Activated CD4-positive, alpha-beta memory T cell treated with anti-CD3 and anti-CD28 coated beads for 36 hours (primary cell): Measurements from ENCODE around the gene TSC22D3. TPM values are rescaled to one million over a fixed set of nuclear protein-coding genes. Genes with fewer than 3 reads are reported as not detected.

Experiments used
- CTCF ChIA-PET: fragments of 350-600 bp; sonication (Branson Sonifier 250); formaldehyde crosslinking; loops from one replicate; lab custom pipeline; 2021; ENCODE audit warnings: antibody characterized with exemption, inconsistent platforms; lab: Charles Lee
- POLR2A ChIA-PET: fragments of 350-600 bp; sonication (Branson Sonifier 250); formaldehyde crosslinking; loops from one replicate; lab custom pipeline; 2021; ENCODE audit warnings: antibody characterized with exemption; lab: Charles Lee
- DNase-seq: peaks from one replicate; pipeline ENCODE4 v3.0.0-alpha.2; 2020
- H3K27ac Mint-ChIP-seq: one replicate; pipeline ENCODE4 v1.8.0; 2021; ENCODE audit warnings: mixed read lengths
- H3K27me3 Mint-ChIP-seq: one replicate; pipeline ENCODE4 v1.8.0; 2021; ENCODE audit warnings: mixed read lengths
- H3K36me3 Mint-ChIP-seq: one replicate; pipeline ENCODE4 v1.8.0; 2021; ENCODE audit warnings: mixed read lengths
- H3K4me1 Mint-ChIP-seq: one replicate; pipeline ENCODE4 v1.8.0; 2021; ENCODE audit warnings: low read depth, mixed read lengths
- H3K4me3 Mint-ChIP-seq: one replicate; pipeline ENCODE4 v1.8.0; 2021; ENCODE audit warnings: mild to moderate bottlenecking, mixed read lengths
- H3K9me3 Mint-ChIP-seq: one replicate; pipeline ENCODE4 v1.8.0; 2021; ENCODE audit warnings: mixed read lengths
- intact Hi-C: fragments of 100-400 bp; cut with micrococcal nuclease; formaldehyde crosslinking; loops from one replicate; pipeline ENCODE4 v1.15.1; 2023
- total RNA-seq, 2 experiments: library from RNA; stranded (reverse); gene quantifications; one replicate each; pipeline ENCODE4 v1.2.3, GENCODE V29; 2021

TSC22D3 gene
- total RNA-seq, 2 experiments from 2014 or later: 26.0 to 28.2 TPM

DNA sequence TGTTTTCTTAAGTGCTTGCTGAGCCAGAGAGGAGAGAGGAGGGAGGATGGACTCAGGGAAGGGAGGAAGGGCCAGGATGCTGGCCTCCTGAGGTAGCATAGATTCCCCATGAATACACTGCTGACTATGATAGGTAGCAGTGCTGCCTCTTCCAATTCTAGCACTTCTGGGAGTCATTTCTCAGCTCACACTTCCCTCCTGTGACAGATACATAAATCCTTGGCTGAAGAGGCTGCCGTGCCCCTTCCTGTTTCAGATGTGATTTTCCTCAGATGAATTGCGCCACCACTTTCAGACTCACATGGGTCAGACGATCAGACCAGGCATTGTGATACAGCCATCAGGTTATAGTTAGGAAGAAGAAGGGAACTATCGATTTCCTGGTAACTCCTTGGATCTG, 22.4 kb downstream of the TSC22D3 start:
- CTCF ChIA-PET: no interaction called here
- Mint-ChIP-seq H3K4me1 (peaks cover 7% of the 10 kb centered on the region), H3K27ac (no peak overlapping the region), H3K27me3 (no peaks in the 10 kb centered on the region), H3K9me3 (no peaks in the 10 kb centered on the region), H3K4me3 (no peak overlapping the region), H3K36me3 (no peaks in the 10 kb centered on the region)
- POLR2A ChIA-PET: interaction anchor here (0.6 kb wide), 1 partner anchor 88 kb away, joined by 4 read pairs; no protein-coding TSS in a partner anchor
- intact Hi-C loops: no loop called here
- DNase-seq: no peak

DNA sequence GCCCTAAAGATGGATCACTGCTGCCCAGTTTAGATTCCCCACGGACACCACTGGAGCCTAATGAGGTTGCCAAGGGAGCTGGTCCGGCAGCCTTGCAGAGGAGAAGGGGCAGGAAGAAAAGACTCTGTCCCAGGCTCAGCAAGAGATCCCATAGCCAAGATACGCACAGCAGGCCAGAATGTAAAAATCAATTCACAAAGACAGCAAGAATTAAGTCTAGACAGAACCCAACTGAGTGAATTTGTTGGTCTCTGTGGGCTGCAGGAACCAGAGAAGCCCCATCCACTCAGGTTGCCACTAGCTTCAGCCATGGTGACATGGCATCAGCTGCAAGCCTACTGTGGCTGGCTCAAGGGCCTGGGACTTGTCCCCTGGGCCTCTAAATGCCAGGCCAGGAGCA, 22.9 kb downstream of the TSC22D3 start:
- Mint-ChIP-seq H3K36me3 (no peaks in the 10 kb centered on the region), H3K27me3 (no peaks in the 10 kb centered on the region), H3K4me3 (no peak overlapping the region), H3K9me3 (no peaks in the 10 kb centered on the region), H3K27ac (no peak overlapping the region), H3K4me1 (peaks cover 5% of the 10 kb centered on the region)
- ChIA-PET CTCF (interaction anchor here (1.5 to 1.6 kb wide), 2 partner anchors 24 to 80 kb away, joined by 3 to 4 read pairs; partner anchors contain the start of gene NCBP2L), POLR2A (no interaction called here)
- no peak for DNase-seq
- intact Hi-C loops: no loop called here

DNA sequence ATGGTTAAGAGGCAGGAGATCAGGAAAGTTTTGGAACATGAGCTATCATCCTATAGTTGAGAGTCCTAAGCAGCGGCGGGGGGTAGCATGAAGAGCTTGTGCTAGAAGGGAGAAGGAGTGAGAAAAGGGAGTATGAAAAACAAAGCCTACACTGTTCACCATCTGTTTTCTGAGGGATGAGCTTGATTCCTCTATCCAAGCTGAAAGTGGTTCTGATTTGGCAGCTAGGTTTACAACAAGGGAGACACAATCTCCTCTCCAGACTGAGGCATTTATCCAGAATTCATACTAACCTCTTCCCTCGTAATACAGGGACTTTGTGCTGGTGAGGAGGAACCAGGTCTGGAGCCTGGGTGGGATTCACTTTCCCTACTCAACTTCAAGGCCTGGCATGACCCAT, 23.5 kb downstream of the TSC22D3 start:
- ChIA-PET POLR2A (no interaction called here), CTCF (interaction anchor here (1.5 to 1.6 kb wide), 2 partner anchors 25 to 79 kb away, joined by 3 to 4 read pairs; partner anchors contain the start of gene NCBP2L)
- Mint-ChIP-seq H3K36me3 (no peaks in the 10 kb centered on the region), H3K9me3 (no peaks in the 10 kb centered on the region), H3K4me3 (no peak overlapping the region), H3K4me1 (peaks cover 5% of the 10 kb centered on the region), H3K27ac (no peak overlapping the region), H3K27me3 (no peaks in the 10 kb centered on the region)
- intact Hi-C loops: no loop called here
- DNase-seq: no peak

DNA sequence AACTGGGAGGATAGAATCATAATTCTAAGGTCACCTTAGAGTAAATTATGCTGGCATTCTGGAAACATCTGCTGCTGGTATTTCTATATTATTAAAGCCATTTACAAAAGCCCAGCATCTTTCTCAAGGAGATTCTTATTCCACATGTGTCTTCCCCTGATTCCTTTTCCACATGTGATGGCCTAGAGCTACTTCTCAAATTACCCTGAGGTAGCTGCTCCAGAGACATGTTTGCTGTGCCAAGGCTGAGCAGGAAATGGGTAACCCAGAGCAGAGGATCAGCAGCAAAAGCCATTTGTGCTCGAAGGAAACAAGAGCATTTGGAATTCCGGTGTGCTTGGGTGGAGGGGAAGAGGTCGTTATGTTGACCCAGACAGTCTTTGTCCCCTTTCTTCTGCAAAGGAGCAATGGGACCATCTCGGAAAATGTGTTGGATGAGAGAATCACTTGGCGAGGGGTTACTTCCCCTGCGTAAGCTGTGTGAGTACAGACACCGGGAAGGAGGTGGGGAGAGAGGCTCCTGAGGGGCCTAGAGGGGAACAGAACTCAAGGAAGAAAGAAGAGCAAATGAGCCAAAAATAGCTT, 24.6 kb downstream of the TSC22D3 start:
- H3K4me1 Mint-ChIP-seq: peaks cover 5% of the 10 kb centered on the region
- no peaks in the 10 kb centered on the region for H3K9me3 Mint-ChIP-seq
- H3K36me3 Mint-ChIP-seq: no peaks in the 10 kb centered on the region
- no peaks in the 10 kb centered on the region for H3K27me3 Mint-ChIP-seq
- no peak overlapping the region for H3K4me3 Mint-ChIP-seq
- intact Hi-C loops: no loop called here
- H3K27ac Mint-ChIP-seq: no peak overlapping the region
- no peak for DNase-seq
- ChIA-PET POLR2A (no interaction called here), CTCF (interaction anchor here (0.5 to 1.3 kb wide), 2 partner anchors 10 to 326 kb away, joined by 3 read pairs; no protein-coding TSS in a partner anchor)

DNA sequence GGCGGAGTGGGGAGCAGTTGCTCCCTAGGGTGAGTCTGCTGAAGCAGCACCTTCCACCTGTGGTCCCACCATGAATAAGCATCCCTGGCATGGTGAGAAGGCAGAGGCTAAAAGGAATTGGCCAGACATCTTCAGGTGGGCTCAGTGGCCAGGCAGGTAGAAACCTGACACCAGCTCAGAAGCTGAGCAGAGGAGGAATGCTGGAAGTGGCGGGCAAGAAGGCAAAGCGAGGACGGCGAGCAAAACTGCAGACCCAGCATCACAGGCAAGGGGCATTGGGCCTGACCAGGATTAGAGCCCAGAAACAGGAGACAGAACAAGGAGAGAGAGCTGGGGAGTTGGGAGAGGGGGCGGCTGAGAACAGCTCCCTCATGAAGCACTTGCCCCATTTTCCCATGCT, 25.3 kb downstream of the TSC22D3 start:
- Mint-ChIP-seq H3K4me3 (no peak overlapping the region), H3K27me3 (no peaks in the 10 kb centered on the region), H3K27ac (no peak overlapping the region), H3K36me3 (no peaks in the 10 kb centered on the region), H3K4me1 (no peaks in the 10 kb centered on the region), H3K9me3 (no peaks in the 10 kb centered on the region)
- ChIA-PET POLR2A (no interaction called here), CTCF (interaction anchor here (1.3 kb wide), 1 partner anchor 9 kb away, joined by 3 read pairs; no protein-coding TSS in a partner anchor)
- DNase-seq: no peak
- intact Hi-C loops: no loop called here

DNA sequence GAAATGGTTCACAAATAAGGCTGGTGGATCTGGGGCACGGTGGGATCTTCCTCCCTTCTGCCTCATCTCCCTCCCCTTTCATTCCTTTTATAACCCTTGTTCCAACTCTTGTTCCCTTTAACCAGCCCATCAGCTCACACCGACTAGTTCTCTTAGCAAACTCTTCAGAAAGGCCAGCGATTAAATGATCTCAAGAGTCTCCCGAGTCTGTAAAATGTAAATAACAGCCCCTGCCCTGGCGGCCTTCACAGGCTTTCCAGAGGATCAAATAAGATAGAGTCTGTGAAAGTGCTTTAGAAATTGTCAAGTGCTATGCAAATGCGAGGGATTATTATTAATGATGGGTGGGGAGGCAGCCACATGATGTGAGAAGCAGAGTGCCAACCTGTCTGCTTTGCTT, 27.1 kb downstream of the TSC22D3 start:
- no peak for DNase-seq
- no peak overlapping the region for H3K27ac Mint-ChIP-seq
- H3K27me3 Mint-ChIP-seq: no peaks in the 10 kb centered on the region
- H3K36me3 Mint-ChIP-seq: no peaks in the 10 kb centered on the region
- H3K4me3 Mint-ChIP-seq: no peak overlapping the region
- H3K9me3 Mint-ChIP-seq: no peaks in the 10 kb centered on the region
- peaks cover 2% of the 10 kb centered on the region for H3K4me1 Mint-ChIP-seq
- POLR2A ChIA-PET: no interaction called here
- CTCF ChIA-PET: interaction anchor here (0.7 kb wide), 1 partner anchor 27 kb away, joined by 3 read pairs; the partner anchor contains the start of gene TSC22D3
- intact Hi-C loops: no loop called here

DNA sequence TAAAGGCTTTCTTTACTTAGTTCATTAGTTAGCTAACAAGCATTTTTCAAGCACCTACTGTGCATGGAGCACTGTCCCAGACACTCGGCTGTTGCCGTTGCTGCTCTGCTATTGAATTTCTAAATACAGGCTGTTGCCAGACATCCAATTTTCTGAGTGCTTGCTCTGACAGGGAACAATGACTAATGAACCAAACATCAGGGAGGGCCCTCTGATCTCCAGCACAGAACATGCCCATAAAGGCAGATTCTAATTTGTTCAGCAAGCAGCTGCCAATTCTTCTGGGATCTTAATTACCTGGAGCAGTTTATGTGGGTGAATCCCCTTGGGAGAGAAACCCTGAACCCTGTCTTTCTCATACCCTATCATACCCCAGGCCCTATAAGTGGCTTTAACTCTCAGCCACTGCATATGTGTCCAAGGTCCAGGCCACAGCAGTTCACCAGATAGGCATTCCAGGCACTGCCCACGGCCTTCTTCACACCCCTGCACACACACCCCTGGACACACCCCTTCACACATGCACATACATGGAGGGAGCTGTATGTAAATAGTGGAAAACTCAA, 27.9 kb downstream of the TSC22D3 start:
- ChIA-PET POLR2A (no interaction called here), CTCF (interaction anchor here (0.7 to 1.5 kb wide), 2 partner anchors 28 to 88 kb away, joined by 3 to 5 read pairs; partner anchors contain the start of gene TSC22D3)
- no peaks in the 10 kb centered on the region for H3K9me3 Mint-ChIP-seq
- H3K27ac Mint-ChIP-seq: no peak overlapping the region
- no peaks in the 10 kb centered on the region for H3K27me3 Mint-ChIP-seq
- no peak overlapping the region for H3K4me3 Mint-ChIP-seq
- DNase-seq: no peak
- intact Hi-C loops: no loop called here
- peaks cover 6% of the 10 kb centered on the region for H3K4me1 Mint-ChIP-seq
- no peaks in the 10 kb centered on the region for H3K36me3 Mint-ChIP-seq

DNA sequence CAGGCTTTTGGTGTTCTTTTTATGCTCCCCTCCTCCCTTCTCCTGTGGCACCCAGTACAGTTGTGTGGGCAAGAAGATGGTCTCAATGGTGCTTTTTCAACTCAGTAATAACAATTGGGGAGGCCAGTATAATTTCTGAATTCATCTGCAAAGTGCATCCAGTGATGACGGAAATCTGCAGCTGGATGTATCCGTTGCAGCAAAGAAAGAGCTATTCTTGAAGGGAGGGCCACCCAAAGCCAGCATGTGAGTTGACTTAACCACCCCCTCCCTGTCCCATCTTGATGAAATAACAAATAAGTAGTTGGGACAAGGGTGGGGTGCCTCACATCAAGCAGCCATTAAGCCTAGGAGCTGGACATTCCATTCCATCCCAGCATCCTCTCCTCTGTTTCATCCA, 30.7 kb downstream of the TSC22D3 start:
- DNase-seq: no peak
- Mint-ChIP-seq H3K4me3 (no peak overlapping the region), H3K4me1 (peaks cover 31% of the 10 kb centered on the region), H3K9me3 (no peaks in the 10 kb centered on the region), H3K27ac (no peak overlapping the region), H3K36me3 (no peaks in the 10 kb centered on the region), H3K27me3 (peaks cover 2% of the 10 kb centered on the region)
- intact Hi-C loops: no loop called here
- POLR2A ChIA-PET: no interaction called here
- CTCF ChIA-PET: no interaction called here

DNA sequence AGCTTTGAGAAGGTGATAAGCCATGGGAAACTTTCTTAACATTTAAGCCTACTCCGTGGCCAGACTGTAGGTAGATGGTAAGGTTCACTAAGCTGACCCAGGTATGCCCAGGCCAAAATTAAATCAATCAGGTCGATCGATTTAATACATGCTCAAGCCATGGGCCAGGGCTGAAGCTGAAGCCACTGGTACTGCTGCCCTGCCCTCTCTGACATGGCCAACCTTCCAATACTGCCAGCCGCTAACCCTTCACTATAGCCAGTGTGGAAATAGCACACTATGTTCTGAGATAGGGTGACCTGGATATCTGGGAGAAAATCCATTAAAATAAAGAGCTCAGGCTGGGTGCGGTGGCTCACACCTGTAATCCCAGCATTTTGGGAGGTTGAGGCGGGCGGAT, 31.6 kb downstream of the TSC22D3 start:
- intact Hi-C loops: no loop called here
- H3K4me1 Mint-ChIP-seq: peaks cover 37% of the 10 kb centered on the region
- H3K36me3 Mint-ChIP-seq: no peaks in the 10 kb centered on the region
- POLR2A ChIA-PET: no interaction called here
- no peak for DNase-seq
- CTCF ChIA-PET: interaction anchor here (1.1 kb wide), 1 partner anchor 34 kb away, joined by 3 read pairs; the partner anchor contains the start of gene NCBP2L
- H3K9me3 Mint-ChIP-seq: no peaks in the 10 kb centered on the region
- H3K27ac Mint-ChIP-seq: no peak overlapping the region
- peaks cover 2% of the 10 kb centered on the region for H3K27me3 Mint-ChIP-seq
- H3K4me3 Mint-ChIP-seq: no peak overlapping the region

DNA sequence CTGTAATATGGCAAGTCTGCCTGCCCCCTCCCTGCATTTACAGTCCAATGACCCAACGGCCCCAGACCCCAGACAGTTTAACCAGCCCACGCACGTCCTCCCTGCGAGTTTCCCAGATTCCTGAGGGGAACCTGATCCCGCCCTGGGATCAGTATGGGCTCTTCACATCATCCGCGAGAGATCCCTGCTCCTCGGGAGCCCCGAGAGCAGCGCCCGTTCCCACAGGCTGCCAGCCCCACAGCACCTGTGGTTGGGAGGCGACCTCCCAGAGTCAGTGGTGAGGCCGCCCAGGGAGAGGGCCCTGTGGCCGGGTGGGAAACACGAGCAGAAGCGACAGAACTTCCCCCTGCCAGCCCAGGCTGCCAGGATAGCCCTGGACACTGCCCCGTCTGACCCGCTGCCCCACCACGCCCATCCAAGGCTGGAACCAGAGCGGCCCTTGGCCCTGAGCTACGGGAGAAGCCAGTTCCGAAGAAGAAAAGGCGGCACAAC, 32.8 kb downstream of the TSC22D3 start:
- intact Hi-C loops: loop anchor here (1.0 kb wide), 4 partner anchors 25 to 114 kb away; partner anchors contain the start of gene PRPS1
- H3K4me1 Mint-ChIP-seq: peaks cover 39% of the 10 kb centered on the region
- peak overlapping the region; percentile 79 for H3K4me3 Mint-ChIP-seq
- CTCF ChIA-PET: interaction anchor here (1.5 kb wide), 1 partner anchor 26 kb away, joined by 9 read pairs; no protein-coding TSS in a partner anchor
- H3K27me3 Mint-ChIP-seq: peaks cover 2% of the 10 kb centered on the region
- POLR2A ChIA-PET: no interaction called here
- H3K9me3 Mint-ChIP-seq: no peaks in the 10 kb centered on the region
- no peak for DNase-seq
- H3K36me3 Mint-ChIP-seq: no peaks in the 10 kb centered on the region
- H3K27ac Mint-ChIP-seq: peak overlapping the region; percentile 95

DNA sequence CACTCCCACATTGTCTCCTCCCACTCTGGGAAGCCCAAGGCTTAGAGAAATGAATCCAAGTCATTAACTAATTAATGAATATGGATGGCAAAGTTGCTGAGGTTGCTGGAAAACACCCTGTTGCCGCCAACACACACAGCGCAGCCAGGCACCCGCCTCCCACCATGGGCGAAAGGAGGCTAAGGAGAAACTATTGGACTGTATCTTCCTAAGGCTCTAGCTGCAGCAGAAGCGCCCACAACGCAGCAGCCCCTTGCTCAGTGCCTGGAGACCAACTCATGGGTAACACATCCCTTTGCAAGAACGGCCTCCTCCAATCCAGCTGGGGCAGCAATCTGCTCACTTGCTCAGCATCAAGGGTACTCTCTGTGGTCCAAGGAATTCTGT, 34.2 kb downstream of the TSC22D3 start:
- no peaks in the 10 kb centered on the region for H3K36me3 Mint-ChIP-seq
- peaks cover 2% of the 10 kb centered on the region for H3K27me3 Mint-ChIP-seq
- intact Hi-C loops: no loop called here
- peaks cover 39% of the 10 kb centered on the region for H3K4me1 Mint-ChIP-seq
- ChIA-PET POLR2A (interaction anchor here (0.6 to 3.0 kb wide), 6 partner anchors 13 to 113 kb away, joined by 3 to 13 read pairs (median 4); partner anchors contain the start of gene PRPS1), CTCF (interaction anchor here (0.6 to 3.0 kb wide), 6 partner anchors 9 to 82 kb away, joined by 3 to 17 read pairs (median 7); partner anchors contain the start of genes NCBP2L and TSC22D3)
- peak overlapping the region; percentile 95 for H3K27ac Mint-ChIP-seq
- DNase-seq: no peak
- H3K9me3 Mint-ChIP-seq: no peaks in the 10 kb centered on the region
- peak overlapping the region; percentile 79 for H3K4me3 Mint-ChIP-seq

DNA sequence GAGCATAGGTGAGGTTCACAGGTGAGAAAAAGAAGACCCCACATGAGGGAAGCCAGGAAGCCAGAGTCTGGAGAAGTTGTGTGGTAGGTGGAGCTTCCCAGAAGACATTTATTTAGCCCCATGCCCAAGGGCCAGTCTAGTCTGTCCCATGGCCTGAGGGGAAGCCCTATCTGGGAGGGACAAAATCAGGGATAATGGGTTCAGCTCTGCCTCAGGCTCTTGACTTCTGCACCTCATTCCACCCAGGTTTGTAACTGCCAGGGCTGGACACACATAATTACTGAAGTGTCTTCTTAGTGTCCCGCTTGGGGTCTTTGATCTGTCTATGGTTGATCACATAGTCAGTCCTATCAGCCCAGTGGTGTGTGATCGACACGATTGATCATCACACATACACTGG, 36.0 kb downstream of the TSC22D3 start:
- Mint-ChIP-seq H3K27ac (no peak overlapping the region), H3K9me3 (no peaks in the 10 kb centered on the region), H3K4me3 (no peak overlapping the region), H3K4me1 (peaks cover 38% of the 10 kb centered on the region), H3K36me3 (no peaks in the 10 kb centered on the region), H3K27me3 (peaks cover 2% of the 10 kb centered on the region)
- intact Hi-C loops: no loop called here
- ChIA-PET CTCF (interaction anchor here (3.0 kb wide), 1 partner anchor 38 kb away, joined by 17 read pairs; the partner anchor contains the start of gene NCBP2L), POLR2A (interaction anchor here (1.2 to 3.0 kb wide), 2 partner anchors 23 to 111 kb away, joined by 5 to 13 read pairs; partner anchors contain the start of gene PRPS1)
- DNase-seq: no peak
